CD4-positive, alpha-beta T cell treated with Interleukin-4 for 4 hours (primary cell): Measurements from ENCODE around the gene CTNNA3.
"Not testable (repeated sequence)": the region's sequence is repeated elsewhere in the genome, so short reads cannot be mapped to it uniquely, and the experiment has no call there.

ENCODE experiments used
- DNase-seq: peaks from one replicate; pipeline ENCODE4 v3.0.0-alpha.2; 2020

Gene CTNNA3

DNA sequence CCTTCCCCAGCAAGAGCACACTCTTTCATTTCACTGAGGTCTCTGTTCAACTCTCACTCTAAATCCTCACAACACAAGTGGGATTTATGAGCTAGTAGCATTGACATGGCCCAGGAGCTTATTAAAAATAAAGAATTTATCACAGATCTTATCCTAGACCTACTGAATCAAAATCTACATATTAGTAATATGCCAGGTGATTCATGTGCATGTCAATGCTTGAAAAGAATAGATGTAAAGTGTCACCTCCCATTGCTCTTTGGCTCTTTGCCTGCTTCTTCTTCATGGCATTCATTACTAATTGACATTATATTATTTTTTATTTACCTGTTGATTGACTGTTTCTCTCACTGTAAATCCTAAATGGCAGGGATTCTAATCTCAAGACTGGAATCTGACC, 1229.4 kb downstream of the CTNNA3 start:
- no peak for DNase-seq

DNA sequence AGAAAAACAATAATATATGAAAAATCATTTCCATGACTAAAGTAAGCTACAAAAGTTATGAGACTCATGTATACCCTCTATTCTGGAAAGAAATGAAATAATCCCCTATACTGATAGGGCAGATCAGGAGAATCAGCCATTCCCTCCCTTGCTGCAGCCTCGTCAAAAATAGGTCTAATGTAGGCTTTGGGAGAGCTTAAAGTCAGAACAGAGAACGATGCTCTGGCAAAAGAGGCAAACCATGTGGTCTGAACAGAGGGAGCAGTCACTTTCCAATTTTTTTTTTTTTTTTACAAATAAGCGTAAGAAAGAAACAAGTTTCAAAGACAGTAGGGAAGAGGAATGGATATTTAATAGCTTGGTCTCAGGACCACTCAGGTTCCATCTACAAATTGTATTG, 1232.4 kb downstream of the CTNNA3 start:
- no peak for DNase-seq

DNA sequence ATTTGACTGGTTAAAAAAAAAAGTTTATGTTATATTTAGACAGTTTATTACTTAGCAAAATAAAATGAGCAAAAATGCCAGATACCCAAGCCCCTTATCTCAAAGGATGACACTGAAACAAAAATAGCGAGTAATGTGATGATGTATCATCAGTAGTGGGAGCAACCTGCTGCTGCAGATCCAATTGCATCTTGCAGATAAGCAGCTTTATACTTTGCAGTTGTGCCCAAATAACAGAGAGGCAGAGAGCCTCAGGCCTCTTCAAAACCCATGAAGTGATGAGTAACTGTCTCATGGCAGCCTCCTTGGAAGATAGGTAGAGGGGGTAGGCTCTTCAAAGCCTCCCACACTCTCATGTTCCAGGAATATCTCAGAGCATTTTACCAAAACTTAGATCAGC, 1238.4 kb downstream of the CTNNA3 start:
- DNase-seq, result no peak

DNA sequence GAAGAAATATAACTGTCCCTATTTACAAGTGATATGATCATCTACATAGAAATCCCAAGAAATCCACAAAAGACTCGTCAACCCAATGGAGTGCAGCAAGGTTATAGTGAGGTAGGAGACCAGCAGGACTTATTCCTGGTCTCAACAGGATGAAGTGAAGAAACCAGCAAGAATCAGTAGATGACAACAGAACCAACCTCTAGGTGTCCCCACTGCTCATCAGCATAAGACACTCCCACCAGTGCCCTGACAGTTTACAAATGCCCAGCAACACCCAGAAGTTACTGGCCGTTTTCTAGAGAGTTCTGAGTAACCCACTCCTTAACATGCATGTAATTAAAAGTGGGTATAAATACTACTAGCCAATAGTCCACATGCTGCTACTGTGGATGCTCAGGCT, 1240.7 kb downstream of the CTNNA3 start:
- no peak for DNase-seq

DNA sequence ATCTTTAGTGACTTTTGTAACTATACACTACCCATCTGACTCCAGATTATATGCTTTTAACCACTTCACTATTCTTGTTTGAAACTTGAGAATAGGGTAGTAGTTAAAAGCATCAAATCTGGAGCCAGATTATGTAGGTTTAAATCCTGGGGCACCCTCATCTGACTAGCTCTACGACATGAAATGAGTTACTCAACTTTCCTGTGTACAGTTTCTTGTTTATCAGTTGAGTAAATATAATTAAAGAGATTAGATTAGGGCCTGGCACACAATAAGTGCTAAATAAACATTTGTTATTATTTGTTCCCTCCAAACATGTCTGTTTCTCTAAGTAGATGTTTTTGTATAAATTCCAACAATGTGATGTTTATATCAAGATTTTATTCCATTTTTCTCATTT, 1255.4 kb downstream of the CTNNA3 start:
- DNase-seq, result no peak

DNA sequence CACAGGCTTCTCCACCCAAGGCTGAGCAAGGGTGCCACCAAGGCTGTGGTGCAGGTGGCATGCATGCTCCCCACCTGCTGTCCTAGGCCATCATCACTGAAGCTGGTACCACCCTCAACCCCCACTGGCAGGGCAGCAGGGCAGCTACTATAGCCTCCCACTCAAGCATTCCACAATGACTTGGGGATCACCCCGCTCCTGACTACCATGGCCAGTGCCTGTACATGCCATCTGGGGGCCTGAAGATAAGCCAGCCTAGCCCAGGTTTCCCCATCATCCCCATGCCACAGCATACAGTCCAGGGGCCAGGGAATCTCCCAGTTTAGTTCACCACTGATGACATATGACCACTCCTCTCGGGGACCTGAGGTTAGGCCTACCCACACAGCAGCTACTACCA, 1281.1 kb downstream of the CTNNA3 start:
- DNase-seq, result no peak

DNA sequence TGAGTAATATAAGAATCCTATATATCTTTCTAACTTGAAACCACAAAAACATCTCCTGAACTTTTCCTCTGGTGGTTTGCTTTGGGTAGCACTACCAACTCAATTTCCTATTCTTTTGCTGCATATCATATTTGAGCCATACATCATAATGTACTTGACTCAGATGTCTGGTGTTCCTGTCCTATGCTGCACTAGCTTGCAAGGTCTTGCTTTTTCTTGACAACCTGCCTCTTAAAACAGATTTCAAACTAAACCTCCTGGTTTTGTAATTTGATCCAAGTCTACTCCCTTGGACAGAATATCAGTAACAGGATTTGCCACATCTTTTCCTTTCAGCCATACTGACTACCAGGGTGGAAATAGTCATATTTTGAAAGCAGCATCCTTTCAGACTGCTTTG, 1290.4 kb downstream of the CTNNA3 start:
- DNase-seq, result no peak

DNA sequence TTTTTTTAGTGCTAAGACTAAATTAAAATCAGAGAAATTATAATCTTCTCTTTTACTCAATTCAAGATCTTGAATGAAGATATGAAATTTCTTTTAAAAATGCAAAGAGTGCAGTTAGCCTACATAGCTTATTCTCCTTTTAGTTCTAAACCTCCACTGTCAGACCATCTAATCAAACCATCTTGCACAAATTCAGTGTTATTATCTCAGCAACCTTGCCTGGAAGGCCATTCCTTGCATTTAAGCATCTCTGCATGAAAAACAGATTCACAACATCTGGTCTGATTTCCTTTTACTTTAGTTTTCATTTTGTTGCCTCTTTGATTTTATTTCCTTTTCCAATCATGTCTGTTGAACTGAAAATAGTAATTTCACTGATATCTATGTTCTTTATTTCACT, 1297.3 kb downstream of the CTNNA3 start:
- no peak for DNase-seq

DNA sequence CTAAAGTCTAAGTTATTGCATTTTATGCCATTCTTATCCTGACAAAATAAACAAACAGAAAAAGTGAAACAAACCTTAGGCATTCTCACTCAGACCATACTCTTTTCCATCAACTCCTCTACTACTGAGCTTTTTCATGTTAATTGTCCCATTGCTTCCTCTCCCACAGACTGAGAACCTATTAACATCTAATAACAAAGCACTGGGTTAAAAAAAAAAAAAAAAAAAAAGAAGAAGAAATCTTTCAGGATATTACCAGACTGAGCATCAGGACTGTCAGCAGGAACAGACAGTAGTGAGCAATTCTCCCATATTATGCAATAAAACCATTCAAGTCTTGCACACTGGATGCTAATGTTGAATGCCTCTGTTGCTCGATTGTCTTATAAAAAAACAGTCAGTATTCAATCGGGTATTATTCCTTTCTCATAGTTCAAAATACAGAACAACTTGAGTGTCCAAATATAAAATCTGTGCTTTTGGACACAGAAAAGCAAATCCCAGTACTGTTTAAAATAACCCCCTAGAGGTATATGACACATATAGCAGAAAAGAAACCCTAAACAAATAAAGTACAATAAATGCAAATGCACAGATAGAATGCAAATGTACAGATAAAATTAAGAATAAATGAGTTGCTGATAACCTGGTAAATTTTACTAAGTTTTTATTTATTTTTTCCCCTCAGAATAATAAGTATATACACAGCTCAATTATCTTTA, 1301.5 kb downstream of the CTNNA3 start:
- no peak for DNase-seq

DNA sequence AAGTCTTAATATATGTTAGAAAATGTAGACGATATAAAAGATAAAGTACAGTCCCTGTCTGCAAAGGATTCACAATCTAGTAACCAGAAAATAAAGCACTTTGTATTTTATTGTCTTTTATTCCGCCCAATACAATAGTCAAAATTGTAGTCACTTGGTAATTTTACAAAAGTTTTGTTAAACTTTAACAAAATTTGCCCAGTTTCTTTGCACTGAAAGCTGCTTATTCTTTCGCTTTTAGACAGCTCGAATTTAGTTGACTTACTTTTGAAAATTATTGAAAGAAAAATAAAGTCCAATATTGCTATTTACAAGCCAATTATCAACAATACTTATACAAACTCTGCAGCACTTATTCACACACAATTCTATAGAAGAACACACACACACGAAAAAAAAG, 1305.1 kb downstream of the CTNNA3 start:
- no peak for DNase-seq

DNA sequence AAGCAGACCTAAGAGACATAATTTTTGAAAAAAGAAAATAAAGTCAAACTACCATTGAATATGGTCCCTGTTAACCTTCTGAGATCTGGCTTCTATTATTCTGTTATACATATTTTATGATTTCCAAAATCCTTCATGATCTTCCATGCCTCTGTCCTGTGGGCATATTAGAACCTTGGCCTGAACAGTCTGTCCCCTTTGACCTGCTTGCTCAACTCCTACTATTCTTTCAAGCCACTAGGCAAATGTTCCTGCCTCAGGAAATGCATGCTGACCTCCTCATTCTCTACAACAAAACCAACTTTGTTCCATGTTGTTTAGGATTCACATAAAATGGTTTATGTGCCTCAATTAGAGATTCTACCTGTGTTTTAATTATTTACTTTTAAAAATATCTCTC, 1315.0 kb downstream of the CTNNA3 start:
- DNase-seq, result no peak

DNA sequence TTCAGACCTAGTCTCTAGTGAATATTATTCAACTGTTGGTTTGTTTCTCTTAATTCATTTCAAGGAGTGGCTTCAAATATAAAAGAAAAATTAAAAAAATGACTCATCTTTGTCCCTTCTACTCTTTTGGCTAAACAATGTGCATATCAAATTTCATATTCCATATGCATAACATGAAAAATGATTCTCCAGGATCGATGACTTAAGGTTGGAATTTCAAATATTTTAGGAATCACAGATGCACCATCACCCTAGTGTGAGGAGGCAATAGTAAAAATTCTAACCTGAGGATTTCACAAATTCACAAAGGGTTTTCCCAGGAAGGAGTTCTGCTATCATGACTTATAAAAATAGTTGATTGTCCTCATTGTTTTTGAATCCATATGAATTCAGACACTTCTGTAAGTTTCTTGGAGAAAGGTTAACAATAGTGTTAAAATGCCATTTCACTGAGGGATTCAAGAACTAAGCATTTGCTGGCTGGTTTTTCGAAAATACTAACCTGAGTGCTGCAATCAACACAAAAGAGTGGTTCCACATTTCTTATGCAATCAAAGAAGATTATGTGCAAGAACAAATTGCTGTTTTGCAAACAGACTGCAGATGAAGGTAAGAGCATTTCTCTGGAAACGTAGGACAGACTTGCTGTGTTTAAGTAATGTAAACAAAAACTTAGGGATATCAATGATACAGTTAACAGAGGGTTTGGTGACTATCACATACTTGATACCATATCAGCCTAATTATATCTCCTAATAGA, 1317.7 kb downstream of the CTNNA3 start:
- no peak for DNase-seq

DNA sequence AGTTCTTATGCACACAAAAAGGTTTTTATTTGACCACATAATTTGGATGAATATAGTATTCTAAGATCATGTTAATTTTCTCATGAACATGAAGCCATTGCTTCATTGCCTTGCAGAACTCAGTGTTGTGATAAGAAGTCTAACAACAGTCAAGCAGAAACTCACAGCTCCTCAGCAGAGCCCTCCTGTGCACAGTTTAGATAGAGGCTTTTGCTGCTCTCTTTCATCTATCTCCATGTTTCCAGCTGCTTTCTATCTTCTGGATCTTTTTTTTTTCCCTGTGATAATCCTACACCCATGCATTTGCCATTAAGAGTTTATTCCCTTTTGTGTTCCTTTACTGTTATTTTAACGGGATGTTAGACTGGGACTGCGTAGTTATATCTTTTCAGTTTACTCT, 1327.8 kb downstream of the CTNNA3 start:
- no peak for DNase-seq

DNA sequence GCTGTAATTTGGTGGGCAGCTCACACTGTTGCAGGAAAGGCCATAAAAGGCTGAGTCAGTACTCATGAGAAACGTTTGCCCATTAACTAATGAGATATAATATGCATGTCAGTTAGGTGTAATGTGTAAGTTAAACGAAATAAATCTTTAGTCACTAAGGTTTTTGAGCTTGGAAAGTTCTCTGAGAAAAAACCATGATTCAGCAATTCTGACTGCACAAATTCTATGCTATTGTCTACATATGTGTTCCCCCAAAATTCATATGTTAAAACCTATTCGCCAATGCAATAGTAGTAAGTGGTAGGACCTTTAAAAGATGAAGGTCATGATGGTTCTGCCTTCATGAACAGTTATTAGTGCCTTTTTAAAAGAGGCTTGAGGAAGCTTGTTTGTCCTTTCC, 1329.8 kb downstream of the CTNNA3 start:
- DNase-seq, result no peak

DNA sequence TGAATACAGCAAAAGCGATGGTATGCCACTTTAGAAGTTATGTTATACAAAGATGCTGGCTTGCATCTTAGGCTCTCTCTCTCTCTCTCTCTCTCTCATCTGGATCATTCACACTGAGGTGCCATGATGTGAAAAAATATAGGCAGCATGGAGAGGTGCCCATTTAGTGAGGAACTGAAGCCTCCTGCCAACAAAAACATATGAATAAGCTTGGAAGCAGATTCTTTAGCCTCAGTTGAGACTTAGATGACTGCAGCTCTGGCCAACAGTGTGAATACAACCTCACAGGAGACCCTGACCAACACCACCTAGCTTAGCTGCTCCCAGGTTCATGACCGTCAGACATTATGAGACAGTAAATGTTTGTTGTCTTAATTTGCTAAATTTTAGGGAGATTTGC, 1330.3 kb downstream of the CTNNA3 start:
- no peak for DNase-seq

DNA sequence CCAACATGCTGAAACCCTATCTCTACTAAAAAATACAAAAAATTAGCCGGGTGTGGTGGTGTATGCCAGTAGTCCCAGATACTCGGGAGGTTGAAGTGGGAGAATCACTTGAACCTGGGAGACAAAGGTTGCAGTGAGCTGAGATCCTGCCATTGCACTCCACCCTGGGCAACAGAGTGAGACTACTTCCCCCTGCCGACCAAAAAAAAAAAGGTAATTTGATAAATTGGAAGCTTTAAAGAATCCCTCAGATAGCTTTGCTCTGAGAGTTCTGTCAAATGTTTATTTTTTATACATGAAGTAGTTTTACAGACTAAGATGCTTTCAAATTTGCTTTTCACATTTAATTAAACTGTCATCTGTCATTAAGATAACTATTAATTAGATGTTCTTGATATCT, 1333.5 kb downstream of the CTNNA3 start:
- DNase-seq, result no peak

DNA sequence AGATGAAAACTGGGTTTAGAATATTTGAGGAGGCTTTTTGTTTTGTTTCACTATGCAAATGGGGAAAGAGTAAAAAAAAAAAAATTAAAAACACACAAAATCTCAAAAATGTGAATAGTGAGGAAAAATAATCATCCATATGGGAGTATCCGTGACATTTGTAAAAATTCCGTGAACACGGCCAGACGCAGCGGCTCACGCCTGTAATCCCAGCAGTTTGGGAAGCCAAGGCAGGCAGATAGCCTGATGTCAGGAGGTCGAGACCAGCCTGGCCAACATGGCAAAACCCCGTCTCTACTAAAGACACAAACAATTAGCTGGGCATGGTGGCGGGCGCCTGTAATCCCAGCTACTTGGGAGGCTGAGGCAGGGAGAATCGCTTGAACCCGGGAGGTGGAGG, 1342.2 kb downstream of the CTNNA3 start:
- DNase-seq, result not testable (repeated sequence)

DNA sequence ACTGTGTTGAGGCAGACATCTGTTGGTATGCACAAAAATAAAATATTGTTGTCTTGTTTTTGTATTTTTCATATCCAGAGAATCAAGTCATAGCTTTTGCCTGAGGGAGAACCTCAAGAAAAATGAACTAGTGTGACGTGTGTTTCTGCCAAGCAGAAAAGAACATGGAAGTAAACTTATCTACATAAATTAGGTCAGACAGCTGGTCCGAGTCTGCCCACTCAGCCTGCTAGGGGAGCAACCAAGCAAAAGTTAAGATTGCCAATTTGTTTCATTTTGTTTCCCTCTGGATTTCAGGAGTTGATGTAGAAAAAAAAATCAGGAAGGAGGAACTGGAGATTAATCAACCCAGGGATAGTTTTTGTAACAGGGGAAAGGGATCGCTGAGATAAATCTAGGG, 1342.6 kb downstream of the CTNNA3 start:
- DNase-seq, result no peak

DNA sequence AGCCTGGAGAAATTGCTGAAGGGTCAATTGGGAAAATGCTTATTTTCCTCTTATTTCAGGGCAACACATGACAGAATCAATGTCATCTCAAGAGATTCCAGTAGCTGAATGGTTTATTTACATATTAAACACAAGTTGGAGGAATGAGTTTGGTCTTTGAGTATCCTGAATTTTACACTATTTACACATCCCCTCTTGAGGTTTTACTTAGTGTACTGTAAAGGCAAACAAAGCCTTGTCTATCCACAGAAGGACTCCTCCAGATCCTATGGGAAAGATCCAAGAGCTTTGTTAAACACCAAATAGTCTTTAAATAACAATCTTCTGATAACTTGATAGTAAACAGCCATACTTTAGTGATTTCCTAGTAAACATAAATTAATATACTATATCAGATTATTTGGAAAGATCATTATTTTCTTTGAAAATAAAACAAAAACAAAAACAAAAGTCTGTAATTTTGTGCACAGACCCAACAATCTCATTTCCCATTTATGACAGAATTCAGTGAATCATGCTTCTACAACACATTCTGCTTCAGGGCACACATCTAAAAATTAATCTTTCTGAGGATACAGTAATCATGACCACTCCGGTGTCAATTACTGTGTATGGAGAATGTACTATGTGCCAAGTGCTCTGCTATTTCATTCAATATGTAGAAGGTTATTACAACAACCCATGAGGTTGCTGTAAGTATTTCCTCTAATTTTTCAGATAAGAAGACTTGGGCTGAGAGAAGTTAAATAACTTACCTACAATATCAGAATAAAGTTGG, 1345.2 kb downstream of the CTNNA3 start:
- DNase-seq, result no peak

DNA sequence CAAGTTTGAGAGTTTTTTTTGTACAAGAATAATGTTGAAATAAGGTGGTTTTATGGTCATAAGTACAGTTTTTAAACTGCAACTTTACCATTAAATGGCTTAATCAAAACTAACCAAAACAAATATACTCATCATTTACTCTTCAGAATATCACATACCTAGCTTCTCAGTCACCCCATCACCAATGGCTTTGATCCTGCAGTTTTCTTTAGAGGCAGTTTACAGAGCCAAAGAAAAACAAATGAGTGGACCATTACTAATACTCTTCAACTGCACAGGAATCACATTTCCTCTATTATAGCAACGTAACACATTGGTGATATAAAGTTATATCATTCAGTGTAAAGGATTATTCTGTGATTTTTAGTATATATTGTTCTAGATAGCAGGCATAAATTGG, 1346.3 kb downstream of the CTNNA3 start:
- DNase-seq, result no peak

DNA sequence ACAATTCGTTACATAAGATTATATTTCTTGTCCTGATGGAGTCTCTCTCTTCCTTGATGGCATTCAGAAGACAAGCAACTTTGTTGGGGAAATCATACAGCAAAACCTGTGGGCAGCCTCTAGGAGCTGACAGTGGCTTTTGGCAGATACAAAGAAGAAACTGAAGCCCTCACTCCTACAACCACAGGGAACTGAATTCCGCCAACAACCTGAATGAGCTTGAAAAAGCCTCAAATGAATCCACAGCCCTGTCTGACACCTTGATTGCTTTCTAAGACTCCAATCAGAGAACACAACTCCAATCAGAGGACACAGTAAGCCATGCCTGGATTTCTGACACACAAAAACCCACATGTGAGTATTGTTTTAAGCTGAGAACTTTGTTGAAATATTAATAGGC, 1346.9 kb downstream of the CTNNA3 start:
- DNase-seq, result no peak

DNA sequence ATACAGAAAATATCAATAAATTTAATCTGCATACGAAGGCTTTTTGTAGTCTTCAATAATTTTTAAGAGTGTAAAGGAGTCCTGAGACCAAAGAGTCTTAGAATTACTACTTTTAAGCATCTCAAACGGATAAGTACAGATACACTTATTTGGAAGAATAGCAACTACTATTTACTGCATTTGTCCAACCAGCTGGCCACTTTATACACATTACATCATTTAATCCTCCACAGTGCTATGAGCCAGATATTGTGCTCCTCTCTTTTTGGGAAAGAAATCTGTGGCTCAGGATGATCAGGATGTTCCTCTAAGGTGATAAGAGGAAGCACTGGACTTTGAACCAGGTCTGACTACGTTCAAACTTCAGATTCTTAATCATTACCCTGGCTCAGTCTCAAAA, 1358.8 kb downstream of the CTNNA3 start:
- no peak for DNase-seq

DNA sequence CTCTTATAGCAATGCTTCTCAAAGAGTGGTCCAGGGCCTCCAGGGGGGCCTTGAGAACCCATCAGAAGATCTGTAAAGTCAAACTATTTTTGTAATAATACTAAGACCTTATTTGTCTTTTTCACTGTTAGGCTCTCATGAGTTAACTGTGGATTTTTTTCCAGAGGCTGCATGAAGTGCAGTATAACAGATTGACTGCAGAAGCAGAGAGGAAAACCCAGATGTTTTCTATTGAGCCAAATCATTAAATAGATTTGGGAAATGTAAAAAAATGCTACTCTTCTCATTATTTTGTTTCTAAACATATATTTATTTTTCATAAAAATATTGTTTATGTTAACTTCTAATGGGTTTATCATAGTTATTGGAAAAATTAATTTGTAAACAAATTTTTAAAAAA, 1359.2 kb downstream of the CTNNA3 start:
- DNase-seq, result no peak

DNA sequence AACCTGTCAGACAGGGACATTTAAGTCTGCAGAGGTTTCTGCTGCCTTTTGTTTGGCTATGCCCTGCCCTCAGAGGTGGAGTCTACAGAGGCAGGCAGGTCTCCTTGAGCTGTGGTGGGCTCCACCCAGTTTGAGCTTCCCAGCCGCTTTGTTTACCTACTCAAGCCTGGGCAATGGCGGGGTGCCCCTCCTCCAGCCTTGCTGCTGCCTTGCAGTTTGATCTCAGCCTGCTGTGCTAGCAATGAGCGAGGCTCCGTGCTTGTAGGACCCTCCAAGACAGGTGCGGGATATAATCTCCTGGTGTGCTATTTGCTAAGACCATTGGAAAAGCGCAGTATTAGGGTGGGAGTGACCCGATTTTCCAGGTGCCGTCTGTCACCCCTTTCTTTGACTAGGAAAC, 1360.2 kb downstream of the CTNNA3 start:
- not testable (repeated sequence) for DNase-seq
